PC-9 (cell line): ENCODE data around the gene BAIAP2. TPM values are rescaled to one million over a fixed set of nuclear protein-coding genes. Genes with fewer than 3 reads are reported as not detected.
A peak's percentile ranks its signal among the peaks of the same experiment; 100 is the strongest.

Experiments used
- BruUV-seq: library from RNA; stranded (reverse); fragments of 400-500 nt; replicated peaks from 2 replicates; lab custom pipeline; 2021; lab: Mats Ljungman, UMichigan
- CTCF ChIA-PET: fragments of 300-600 bp; sonication (Branson Sonifier 250); formaldehyde crosslinking; loops from one replicate; lab custom pipeline; 2022; ENCODE audit warnings: antibody characterized with exemption; lab: Charles Lee
- POLR2A ChIA-PET: fragments of 300-600 bp; sonication (Branson Sonifier 250); formaldehyde crosslinking; loops from one replicate; lab custom pipeline; 2022; ENCODE audit warnings: antibody characterized with exemption; ENCODE audit not compliant: unreplicated experiment; lab: Charles Lee
- DNase-seq, 2 experiments: peaks; one replicate each; pipeline versions ENCODE4 v3.0.0 to v3.0.0-alpha.2; 2015 to 2022; ENCODE audit warnings: mixed read lengths in 1 of 2
- H2AFZ ChIP-seq: fragments of 200-600 bp; sonication (generic); 2 replicates; pipeline ENCODE4 v1.8.1; 2017; ENCODE audit warnings: antibody characterized with exemption
- H3F3A ChIP-seq: fragments of 200-600 bp; sonication (generic); 2 replicates; pipeline ENCODE4 v1.8.1; 2017; ENCODE audit warnings: antibody characterized with exemption, mild to moderate bottlenecking, low read depth; ENCODE audit not compliant: insufficient read depth
- H3K27ac ChIP-seq: fragments of 200-600 bp; sonication (generic); 2 replicates; pipeline ENCODE4 v1.6.1; 2016; ENCODE audit warnings: mixed run types
- H3K27me3 ChIP-seq: fragments of 200-600 bp; sonication (generic); 2 replicates; pipeline ENCODE4 v1.6.1; 2016; ENCODE audit warnings: low read depth, mixed run types; ENCODE audit not compliant: insufficient read depth
- H3K36me3 ChIP-seq: fragments of 200-600 bp; sonication (generic); 2 replicates; pipeline ENCODE4 v1.6.1; 2016; ENCODE audit warnings: low read depth, mixed run types
- H3K4me1 ChIP-seq: fragments of 200-600 bp; sonication (generic); replicated peaks from 2 replicates; pipeline ENCODE4 v1.6.1; 2016; ENCODE audit warnings: mixed run types; ENCODE audit not compliant: insufficient read depth
- H3K4me2 ChIP-seq: fragments of 200-600 bp; sonication (generic); 2 replicates; pipeline ENCODE4 v1.6.1; 2017; ENCODE audit warnings: mixed run types
- H3K4me3 ChIP-seq: fragments of 200-600 bp; sonication (generic); 2 replicates; pipeline ENCODE4 v1.6.1; 2016; ENCODE audit warnings: mixed run types
- H3K79me2 ChIP-seq: fragments of 200-600 bp; sonication (generic); 2 replicates; pipeline ENCODE4 v1.6.1; 2017; ENCODE audit warnings: low read depth, mixed run types
- H3K9me2 ChIP-seq: fragments of 200-600 bp; sonication (generic); 2 replicates; pipeline ENCODE4 v1.8.1; 2017; ENCODE audit warnings: mild to moderate bottlenecking; ENCODE audit not compliant: insufficient read depth
- H3K9me3 ChIP-seq: fragments of 200-600 bp; sonication (generic); 2 replicates; pipeline ENCODE4 v1.8.1; 2016; ENCODE audit warnings: low read depth; ENCODE audit not compliant: insufficient read depth
- H4K20me1 ChIP-seq: fragments of 200-600 bp; sonication (generic); 2 replicates; pipeline ENCODE4 v1.8.1; 2017; ENCODE audit not compliant: insufficient read depth
- EZH2 ChIP-seq: fragments of 200-600 bp; sonication (generic); IDR thresholded peaks from 2 replicates; pipeline ENCODE4 v1.8.0; 2017; ENCODE audit warnings: antibody characterized with exemption, low read depth
- intact Hi-C: fragments of 100-400 bp; cut with micrococcal nuclease; formaldehyde crosslinking; loops from one replicate; pipeline ENCODE4 v1.10.0; 2022; ENCODE audit not compliant: unreplicated experiment
- total RNA-seq: library from RNA; stranded (reverse); gene quantifications from 2 replicates; pipeline ENCODE4 v1.2.3, GENCODE V29; 2021
- TF ChIP-seq, protein P1 (sequence below): fragments of 200-600 bp; sonication (generic); conservative IDR thresholded peaks from 2 replicates; pipeline ENCODE4 v1.6.1; 2017; ENCODE audit warnings: mixed run types, antibody characterized with exemption, mild to moderate bottlenecking, moderate library complexity

The BAIAP2 gene
- total RNA-seq, 1 experiment from 2014 or later = 125 TPM

DNA sequence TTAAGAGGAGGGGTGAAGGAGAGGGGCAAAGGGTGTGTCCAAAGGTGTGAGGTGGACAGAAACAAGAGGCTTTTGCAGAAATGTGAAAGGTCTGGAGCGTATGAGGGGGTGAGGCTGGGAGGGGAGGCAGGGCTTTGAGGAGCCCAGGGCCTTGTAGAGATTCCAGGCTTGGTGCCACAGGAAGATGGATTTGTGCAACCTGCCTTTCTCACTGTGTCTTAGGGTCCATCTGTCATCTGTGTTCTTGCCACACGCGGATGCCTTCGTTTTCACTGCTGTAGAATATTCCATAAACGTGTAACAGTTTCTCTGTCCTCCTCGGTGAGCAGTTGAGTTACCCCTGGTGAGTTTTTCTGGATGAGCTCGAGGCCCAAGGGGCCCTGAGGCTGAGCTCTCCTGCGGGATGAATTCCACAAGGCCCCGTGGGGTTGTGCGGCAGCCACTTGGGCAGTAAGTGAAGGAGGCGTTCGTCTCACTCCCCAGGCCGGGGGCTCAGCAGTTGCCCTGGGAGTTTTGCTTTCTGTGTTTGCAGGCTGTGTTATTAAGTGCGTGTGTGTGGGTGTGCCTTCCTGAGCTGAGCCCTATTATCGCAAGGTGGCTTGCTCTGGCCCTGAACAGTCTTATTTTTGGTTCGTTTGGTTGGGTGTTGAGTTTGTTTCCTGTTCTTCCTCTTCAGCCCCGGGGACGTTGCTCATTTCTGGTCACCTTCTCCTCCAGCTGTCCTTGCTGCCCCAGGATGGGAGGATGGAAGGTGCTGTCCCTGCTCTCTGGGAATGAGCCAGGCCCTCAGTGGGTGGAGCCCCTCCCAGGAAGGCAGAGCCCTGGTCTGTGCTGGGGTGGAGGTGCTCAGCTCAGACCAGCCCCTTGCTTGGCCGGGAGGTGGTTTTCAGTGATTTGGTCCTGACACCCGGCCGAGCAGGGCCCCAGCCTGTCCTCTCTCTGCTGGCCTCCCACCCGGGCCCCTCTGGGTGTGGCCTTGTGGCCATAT is 28.4 kb downstream of the BAIAP2 start:
- no peaks in the 10 kb centered on the region for H3K9me2 ChIP-seq
- no peaks in the 10 kb centered on the region for H3K79me2 ChIP-seq
- TF ChIP-seq, protein P1, sequence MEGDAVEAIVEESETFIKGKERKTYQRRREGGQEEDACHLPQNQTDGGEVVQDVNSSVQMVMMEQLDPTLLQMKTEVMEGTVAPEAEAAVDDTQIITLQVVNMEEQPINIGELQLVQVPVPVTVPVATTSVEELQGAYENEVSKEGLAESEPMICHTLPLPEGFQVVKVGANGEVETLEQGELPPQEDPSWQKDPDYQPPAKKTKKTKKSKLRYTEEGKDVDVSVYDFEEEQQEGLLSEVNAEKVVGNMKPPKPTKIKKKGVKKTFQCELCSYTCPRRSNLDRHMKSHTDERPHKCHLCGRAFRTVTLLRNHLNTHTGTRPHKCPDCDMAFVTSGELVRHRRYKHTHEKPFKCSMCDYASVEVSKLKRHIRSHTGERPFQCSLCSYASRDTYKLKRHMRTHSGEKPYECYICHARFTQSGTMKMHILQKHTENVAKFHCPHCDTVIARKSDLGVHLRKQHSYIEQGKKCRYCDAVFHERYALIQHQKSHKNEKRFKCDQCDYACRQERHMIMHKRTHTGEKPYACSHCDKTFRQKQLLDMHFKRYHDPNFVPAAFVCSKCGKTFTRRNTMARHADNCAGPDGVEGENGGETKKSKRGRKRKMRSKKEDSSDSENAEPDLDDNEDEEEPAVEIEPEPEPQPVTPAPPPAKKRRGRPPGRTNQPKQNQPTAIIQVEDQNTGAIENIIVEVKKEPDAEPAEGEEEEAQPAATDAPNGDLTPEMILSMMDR = no peak
- TF ChIP-seq EZH2 = no peak
- H2AFZ ChIP-seq = no peak overlapping the region
- no peaks in the 10 kb centered on the region; the same call in 1 of the 2 replicates for H3K4me1 ChIP-seq
- intact Hi-C loops = no loop called here
- no peak overlapping the region for H3K27ac ChIP-seq
- CTCF ChIA-PET = interaction anchor here (0.7 kb wide), 1 partner anchor 57 kb away, joined by 4 read pairs; no protein-coding TSS in a partner anchor
- no peak overlapping the region for H3K4me3 ChIP-seq
- peak in 1 of 2 experiments; percentile 37 for DNase-seq
- H3K36me3 ChIP-seq = no peaks in the 10 kb centered on the region
- no peaks in the 10 kb centered on the region for H3K27me3 ChIP-seq
- POLR2A ChIA-PET = interaction anchor here (0.5 kb wide), 1 partner anchor 90 kb away, joined by 4 read pairs; no protein-coding TSS in a partner anchor
- peaks cover 11% of the 10 kb centered on the region; the same call in 1 of the 2 replicates for H4K20me1 ChIP-seq
- H3K9me3 ChIP-seq = no peaks in the 10 kb centered on the region
- no peaks in the 10 kb centered on the region for H3F3A ChIP-seq
- BruUV-seq = no TSS peak
- H3K4me2 ChIP-seq = no peak overlapping the region

DNA sequence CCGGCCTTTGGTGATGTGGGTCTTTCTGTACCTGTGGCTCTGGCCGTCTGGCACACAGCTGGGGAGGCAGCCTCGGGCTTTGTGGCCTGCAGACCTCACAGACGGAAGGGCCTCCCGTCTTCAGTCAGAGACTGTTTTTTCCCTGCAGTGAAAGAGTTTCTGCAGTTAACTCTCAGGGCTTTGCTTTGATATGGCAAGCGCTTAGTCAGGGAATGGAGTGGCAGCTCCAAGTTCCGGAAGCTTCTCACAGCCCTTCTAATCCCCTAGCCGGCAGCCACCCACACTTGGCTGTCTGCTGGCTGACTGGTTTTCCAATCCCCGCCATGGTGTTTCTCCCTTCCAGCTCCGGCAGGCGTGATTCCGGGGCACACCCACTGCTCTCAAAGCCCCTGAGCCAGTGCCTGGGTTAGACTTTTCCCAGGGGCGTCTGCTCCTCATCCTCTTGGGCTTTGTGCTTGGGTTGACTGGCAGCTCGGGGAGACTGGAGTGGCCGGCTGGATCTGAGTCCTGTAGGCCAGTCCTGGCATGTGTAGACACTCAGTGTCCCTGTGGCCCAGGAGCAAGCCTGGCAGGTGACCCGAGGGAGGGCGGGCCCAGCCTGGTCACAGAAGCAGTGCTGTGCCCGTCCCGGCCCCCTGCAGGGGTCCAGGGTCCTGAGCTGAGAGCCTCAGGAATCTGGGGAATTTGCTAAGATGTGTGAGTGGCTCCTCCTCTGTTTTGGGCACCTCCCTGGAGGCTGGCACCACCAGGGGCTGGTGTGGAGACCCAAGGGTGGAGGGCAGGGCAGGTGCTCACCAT is 29.9 kb downstream of the BAIAP2 start:
- no peak overlapping the region for H2AFZ ChIP-seq
- POLR2A ChIA-PET = interaction anchor here (0.6 kb wide), 1 partner anchor 15 kb away, joined by 4 read pairs; no protein-coding TSS in a partner anchor
- no peak for TF ChIP-seq EZH2
- TF ChIP-seq, protein P1 = no peak
- H3K4me2 ChIP-seq = no peak overlapping the region
- CTCF ChIA-PET = no interaction called here
- H3K27ac ChIP-seq = no peak overlapping the region
- no peaks in the 10 kb centered on the region for H3K9me3 ChIP-seq
- peaks cover 11% of the 10 kb centered on the region; the same call in 1 of the 2 replicates for H4K20me1 ChIP-seq
- no peaks in the 10 kb centered on the region; the same call in 1 of the 2 replicates for H3K4me1 ChIP-seq
- H3K79me2 ChIP-seq = no peaks in the 10 kb centered on the region
- intact Hi-C loops = no loop called here
- no peaks in the 10 kb centered on the region for H3K27me3 ChIP-seq
- no peaks in the 10 kb centered on the region for H3K9me2 ChIP-seq
- no peaks in the 10 kb centered on the region for H3K36me3 ChIP-seq
- peak in 1 of 2 experiments; percentile 50 for DNase-seq
- H3K4me3 ChIP-seq = no peak overlapping the region
- H3F3A ChIP-seq = no peaks in the 10 kb centered on the region
- no TSS peak for BruUV-seq

DNA sequence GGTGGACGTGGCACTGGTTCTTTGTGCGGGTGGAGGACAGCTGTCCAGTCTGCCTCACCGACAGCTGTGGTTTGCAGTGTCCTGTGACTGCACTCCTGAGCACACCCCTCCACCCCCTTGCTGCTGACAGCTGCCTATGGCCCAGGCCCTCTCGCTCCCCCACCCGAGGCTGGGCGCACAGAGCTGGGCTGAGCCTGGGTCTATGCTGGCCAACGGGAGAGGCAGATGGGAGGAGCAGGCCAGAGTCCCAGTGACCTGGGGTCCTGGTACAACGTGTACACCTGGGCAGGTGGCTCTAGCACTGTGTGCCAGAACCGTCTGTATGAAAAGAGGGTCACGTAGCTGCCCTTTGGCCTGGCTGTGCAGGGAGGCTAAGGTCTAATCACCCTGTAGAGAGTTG is 30.5 kb downstream of the BAIAP2 start:
- no peak overlapping the region for H3K4me2 ChIP-seq

More for the DNA sequence above, 30.5 kb downstream of the BAIAP2 start:
- Histone ChIP-seq H3K4me3 (no peak overlapping the region), H3K27ac (no peak overlapping the region), H3F3A (no peaks in the 10 kb centered on the region), H3K9me2 (no peaks in the 10 kb centered on the region), H2AFZ (no peak overlapping the region), H4K20me1 (peaks cover 11% of the 10 kb centered on the region; the same call in 1 of the 2 replicates), H3K36me3 (no peaks in the 10 kb centered on the region), H3K27me3 (no peaks in the 10 kb centered on the region), H3K9me3 (no peaks in the 10 kb centered on the region), H3K79me2 (no peaks in the 10 kb centered on the region), H3K4me1 (no peaks in the 10 kb centered on the region; the same call in 1 of the 2 replicates)
- ChIA-PET CTCF (no interaction called here), POLR2A (interaction anchor here (0.6 to 1.0 kb wide), 2 partner anchors 15 to 21 kb away, joined by 4 to 7 read pairs; no protein-coding TSS in a partner anchor)
- no peak for TF ChIP-seq EZH2
- TF ChIP-seq, protein P1 = no peak
- intact Hi-C loops = no loop called here
- no TSS peak for BruUV-seq
- DNase-seq = no peak
